Measurements from ENCODE around the gene ERC1.

DNA sequence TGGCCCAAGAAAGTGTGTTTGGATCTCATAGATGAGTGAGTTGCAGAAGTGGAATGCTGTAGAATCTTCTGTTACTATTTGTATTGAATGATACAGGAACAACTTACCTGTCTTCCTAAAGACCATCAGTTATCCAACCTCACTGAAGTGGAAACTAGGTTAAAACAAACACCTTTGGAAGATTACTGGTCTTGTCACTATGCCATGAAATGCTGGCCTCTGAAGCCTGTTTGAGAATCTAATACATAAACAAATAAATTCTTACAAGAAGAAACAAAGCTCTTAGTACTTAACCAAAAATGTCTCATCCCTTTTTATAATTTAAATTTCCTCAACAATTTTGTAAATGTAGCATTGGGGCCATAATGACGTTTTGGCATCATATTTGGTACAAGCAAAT lies 448.2 kb downstream of the ERC1 start:
- TF ChIP-seq, protein P1, sequence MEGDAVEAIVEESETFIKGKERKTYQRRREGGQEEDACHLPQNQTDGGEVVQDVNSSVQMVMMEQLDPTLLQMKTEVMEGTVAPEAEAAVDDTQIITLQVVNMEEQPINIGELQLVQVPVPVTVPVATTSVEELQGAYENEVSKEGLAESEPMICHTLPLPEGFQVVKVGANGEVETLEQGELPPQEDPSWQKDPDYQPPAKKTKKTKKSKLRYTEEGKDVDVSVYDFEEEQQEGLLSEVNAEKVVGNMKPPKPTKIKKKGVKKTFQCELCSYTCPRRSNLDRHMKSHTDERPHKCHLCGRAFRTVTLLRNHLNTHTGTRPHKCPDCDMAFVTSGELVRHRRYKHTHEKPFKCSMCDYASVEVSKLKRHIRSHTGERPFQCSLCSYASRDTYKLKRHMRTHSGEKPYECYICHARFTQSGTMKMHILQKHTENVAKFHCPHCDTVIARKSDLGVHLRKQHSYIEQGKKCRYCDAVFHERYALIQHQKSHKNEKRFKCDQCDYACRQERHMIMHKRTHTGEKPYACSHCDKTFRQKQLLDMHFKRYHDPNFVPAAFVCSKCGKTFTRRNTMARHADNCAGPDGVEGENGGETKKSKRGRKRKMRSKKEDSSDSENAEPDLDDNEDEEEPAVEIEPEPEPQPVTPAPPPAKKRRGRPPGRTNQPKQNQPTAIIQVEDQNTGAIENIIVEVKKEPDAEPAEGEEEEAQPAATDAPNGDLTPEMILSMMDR (IDR thresholded peaks at IDR 0.05), result no peak
- TF ChIP-seq EP300 (IDR thresholded peaks at IDR 0.05; ENCODE audit: low read depth), result no peak
- TF ChIP-seq POLR2AphosphoS5 (IDR thresholded peaks at IDR 0.05), result no peak
- no peak for TF ChIP-seq POLR2A (IDR thresholded peaks at IDR 0.05)
